ENCODE measurements around the gene GP1BA. TPM values are rescaled to one million over a fixed set of nuclear protein-coding genes. Genes with fewer than 3 reads are reported as not detected.

The GP1BA gene
- total and polyA plus RNA-seq, 4 donors: 0.03 to 2.3 (median 0.18) TPM; not detected in 1

DNA sequence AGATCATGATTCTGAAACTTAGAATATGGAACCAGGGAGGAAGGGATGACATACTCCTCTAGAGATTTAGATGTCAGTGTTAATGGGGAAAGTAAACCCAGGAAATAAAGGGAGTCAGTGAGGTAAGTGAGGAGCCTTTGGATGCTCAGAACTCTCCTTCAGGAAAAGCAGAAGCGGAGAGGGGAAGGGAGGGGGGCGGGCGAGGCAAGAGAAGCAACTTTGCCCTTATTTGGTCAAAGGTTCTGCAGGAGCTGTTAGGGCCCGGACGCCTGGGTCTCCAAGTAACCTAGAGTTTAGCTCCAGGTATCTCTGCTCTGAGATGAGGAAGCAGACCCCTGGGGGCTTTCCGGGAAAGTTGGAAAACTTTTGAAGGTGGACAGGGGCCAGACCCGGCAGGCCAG is 14.9 kb downstream of the GP1BA start:
- peaks cover 8 to 60% (median 46%) of the 10 kb centered on the region in 4 donors for H3K4me1 ChIP-seq (ENCODE audit: control insufficient read depth in 4 of 4, insufficient read depth in 4 of 4, low read length in 3 of 4)

More for the DNA sequence above, 14.9 kb downstream of the GP1BA start:
- Histone ChIP-seq H3K27ac (ENCODE audit: low read depth in 1 of 2, low read length in 2 of 2) (peak overlapping the region; percentile 95 to 96), H3K9ac (ENCODE audit: low read depth in 1 of 2, low read length in 2 of 2) (peak overlapping the region; percentile 61 to 85), H3K36me3 (ENCODE audit: control insufficient read depth in 4 of 4, insufficient read depth in 3 of 4, low read depth in 1 of 4, low read length in 3 of 4) (peaks cover 6 to 26% (median 12%) of the 10 kb centered on the region in 4 donors), H3K9me3 (ENCODE audit: control insufficient read depth in 4 of 4, low read length in 3 of 4) (no peaks in the 10 kb centered on the region), H3K27me3 (ENCODE audit: control insufficient read depth in 4 of 4, insufficient read depth in 4 of 4, low read length in 3 of 4) (no peaks in the 10 kb centered on the region), H3K4me3 (ENCODE audit: low read depth in 1 of 3, low read length in 3 of 3) (peak overlapping the region; percentile 71 to 96 (median 91))
- TF ChIP-seq NR2F2 (IDR thresholded peaks at IDR 0.05) (no peak), FOXA2 (IDR thresholded peaks at IDR 0.05) (no peak), EGR1 (IDR thresholded peaks at IDR 0.05; ENCODE audit: low read depth in 2 of 2) (no peak), TAF1 (conservative IDR thresholded peaks at IDR 0.05) (no peak), SP1 (IDR thresholded peaks at IDR 0.05) (no peak), YY1 (IDR thresholded peaks at IDR 0.05) (no peak), GABPA (IDR thresholded peaks at IDR 0.05 in 1 of 2, conservative IDR thresholded peaks at IDR 0.05 in 1 of 2) (no peak), HNF4A (conservative IDR thresholded peaks at IDR 0.05) (no peak), HNF4G (IDR thresholded peaks at IDR 0.05) (no peak), JUND (IDR thresholded peaks at IDR 0.05) (no peak), RXRA (IDR thresholded peaks at IDR 0.05) (no peak), FOXA1 (IDR thresholded peaks at IDR 0.05) (no peak), RAD21 (IDR thresholded peaks at IDR 0.05) (no peak)
- TF ChIP-seq, protein P1, sequence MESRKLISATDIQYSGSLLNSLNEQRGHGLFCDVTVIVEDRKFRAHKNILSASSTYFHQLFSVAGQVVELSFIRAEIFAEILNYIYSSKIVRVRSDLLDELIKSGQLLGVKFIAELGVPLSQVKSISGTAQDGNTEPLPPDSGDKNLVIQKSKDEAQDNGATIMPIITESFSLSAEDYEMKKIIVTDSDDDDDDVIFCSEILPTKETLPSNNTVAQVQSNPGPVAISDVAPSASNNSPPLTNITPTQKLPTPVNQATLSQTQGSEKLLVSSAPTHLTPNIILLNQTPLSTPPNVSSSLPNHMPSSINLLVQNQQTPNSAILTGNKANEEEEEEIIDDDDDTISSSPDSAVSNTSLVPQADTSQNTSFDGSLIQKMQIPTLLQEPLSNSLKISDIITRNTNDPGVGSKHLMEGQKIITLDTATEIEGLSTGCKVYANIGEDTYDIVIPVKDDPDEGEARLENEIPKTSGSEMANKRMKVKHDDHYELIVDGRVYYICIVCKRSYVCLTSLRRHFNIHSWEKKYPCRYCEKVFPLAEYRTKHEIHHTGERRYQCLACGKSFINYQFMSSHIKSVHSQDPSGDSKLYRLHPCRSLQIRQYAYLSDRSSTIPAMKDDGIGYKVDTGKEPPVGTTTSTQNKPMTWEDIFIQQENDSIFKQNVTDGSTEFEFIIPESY (IDR thresholded peaks at IDR 0.05): no peak
- TF ChIP-seq, protein P2, sequence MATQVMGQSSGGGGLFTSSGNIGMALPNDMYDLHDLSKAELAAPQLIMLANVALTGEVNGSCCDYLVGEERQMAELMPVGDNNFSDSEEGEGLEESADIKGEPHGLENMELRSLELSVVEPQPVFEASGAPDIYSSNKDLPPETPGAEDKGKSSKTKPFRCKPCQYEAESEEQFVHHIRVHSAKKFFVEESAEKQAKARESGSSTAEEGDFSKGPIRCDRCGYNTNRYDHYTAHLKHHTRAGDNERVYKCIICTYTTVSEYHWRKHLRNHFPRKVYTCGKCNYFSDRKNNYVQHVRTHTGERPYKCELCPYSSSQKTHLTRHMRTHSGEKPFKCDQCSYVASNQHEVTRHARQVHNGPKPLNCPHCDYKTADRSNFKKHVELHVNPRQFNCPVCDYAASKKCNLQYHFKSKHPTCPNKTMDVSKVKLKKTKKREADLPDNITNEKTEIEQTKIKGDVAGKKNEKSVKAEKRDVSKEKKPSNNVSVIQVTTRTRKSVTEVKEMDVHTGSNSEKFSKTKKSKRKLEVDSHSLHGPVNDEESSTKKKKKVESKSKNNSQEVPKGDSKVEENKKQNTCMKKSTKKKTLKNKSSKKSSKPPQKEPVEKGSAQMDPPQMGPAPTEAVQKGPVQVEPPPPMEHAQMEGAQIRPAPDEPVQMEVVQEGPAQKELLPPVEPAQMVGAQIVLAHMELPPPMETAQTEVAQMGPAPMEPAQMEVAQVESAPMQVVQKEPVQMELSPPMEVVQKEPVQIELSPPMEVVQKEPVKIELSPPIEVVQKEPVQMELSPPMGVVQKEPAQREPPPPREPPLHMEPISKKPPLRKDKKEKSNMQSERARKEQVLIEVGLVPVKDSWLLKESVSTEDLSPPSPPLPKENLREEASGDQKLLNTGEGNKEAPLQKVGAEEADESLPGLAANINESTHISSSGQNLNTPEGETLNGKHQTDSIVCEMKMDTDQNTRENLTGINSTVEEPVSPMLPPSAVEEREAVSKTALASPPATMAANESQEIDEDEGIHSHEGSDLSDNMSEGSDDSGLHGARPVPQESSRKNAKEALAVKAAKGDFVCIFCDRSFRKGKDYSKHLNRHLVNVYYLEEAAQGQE (IDR thresholded peaks at IDR 0.05): no peak
- TF ChIP-seq, protein P3, sequence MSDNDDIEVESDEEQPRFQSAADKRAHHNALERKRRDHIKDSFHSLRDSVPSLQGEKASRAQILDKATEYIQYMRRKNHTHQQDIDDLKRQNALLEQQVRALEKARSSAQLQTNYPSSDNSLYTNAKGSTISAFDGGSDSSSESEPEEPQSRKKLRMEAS (IDR thresholded peaks at IDR 0.05): no peak
- TF ChIP-seq, protein P4, sequence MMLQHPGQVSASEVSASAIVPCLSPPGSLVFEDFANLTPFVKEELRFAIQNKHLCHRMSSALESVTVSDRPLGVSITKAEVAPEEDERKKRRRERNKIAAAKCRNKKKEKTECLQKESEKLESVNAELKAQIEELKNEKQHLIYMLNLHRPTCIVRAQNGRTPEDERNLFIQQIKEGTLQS (IDR thresholded peaks at IDR 0.05): no peak
- TF ChIP-seq, protein P5, sequence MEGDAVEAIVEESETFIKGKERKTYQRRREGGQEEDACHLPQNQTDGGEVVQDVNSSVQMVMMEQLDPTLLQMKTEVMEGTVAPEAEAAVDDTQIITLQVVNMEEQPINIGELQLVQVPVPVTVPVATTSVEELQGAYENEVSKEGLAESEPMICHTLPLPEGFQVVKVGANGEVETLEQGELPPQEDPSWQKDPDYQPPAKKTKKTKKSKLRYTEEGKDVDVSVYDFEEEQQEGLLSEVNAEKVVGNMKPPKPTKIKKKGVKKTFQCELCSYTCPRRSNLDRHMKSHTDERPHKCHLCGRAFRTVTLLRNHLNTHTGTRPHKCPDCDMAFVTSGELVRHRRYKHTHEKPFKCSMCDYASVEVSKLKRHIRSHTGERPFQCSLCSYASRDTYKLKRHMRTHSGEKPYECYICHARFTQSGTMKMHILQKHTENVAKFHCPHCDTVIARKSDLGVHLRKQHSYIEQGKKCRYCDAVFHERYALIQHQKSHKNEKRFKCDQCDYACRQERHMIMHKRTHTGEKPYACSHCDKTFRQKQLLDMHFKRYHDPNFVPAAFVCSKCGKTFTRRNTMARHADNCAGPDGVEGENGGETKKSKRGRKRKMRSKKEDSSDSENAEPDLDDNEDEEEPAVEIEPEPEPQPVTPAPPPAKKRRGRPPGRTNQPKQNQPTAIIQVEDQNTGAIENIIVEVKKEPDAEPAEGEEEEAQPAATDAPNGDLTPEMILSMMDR (IDR thresholded peaks at IDR 0.05; ENCODE audit: low read depth, low read length, missing input control): no peak
- no peak for DNase-seq (ENCODE audit: low spot score)
- 1% methylated on average over 7 of the region's 7 CpGs for WGBS
